PC-3 (cell line): ENCODE data around the gene CLASP1. TPM values are rescaled to one million over a fixed set of nuclear protein-coding genes. Genes with fewer than 3 reads are reported as not detected.

Source experiments
- ATAC-seq: fragments of 200-7000 bp; cut with Tn5 transposase; 2 replicates; pipeline ENCODE4 v1.9.1; 2020; ENCODE audit warnings: mild to moderate bottlenecking, moderate library complexity
- BruUV-seq: library from RNA; stranded (reverse); fragments of 400-500 nt; replicated peaks from 2 replicates; lab custom pipeline; 2021; lab: Mats Ljungman, UMichigan
- CTCF ChIA-PET: fragments of 300-600 bp; sonication (Branson Sonifier 250); formaldehyde crosslinking; loops from one replicate; lab custom pipeline; 2022; ENCODE audit warnings: antibody characterized with exemption; lab: Charles Lee
- POLR2A ChIA-PET: fragments of 300-600 bp; sonication (Branson Sonifier 250); formaldehyde crosslinking; loops from one replicate; lab custom pipeline; 2022; ENCODE audit warnings: antibody characterized with exemption; ENCODE audit not compliant: unreplicated experiment; lab: Charles Lee
- DNase-seq: peaks from one replicate; pipeline ENCODE4 v3.0.0-alpha.2; 2015
- H2AFZ ChIP-seq: fragments of 300-600 bp; sonication (generic); 2 replicates; pipeline ENCODE4 v1.6.0; 2016; ENCODE audit warnings: antibody characterized with exemption, low read length
- H3F3A ChIP-seq: fragments of 300-600 bp; sonication (generic); one replicate; pipeline ENCODE4 v1.6.0; 2017; ENCODE audit warnings: antibody characterized with exemption, low read length, control low read depth, mild to moderate bottlenecking; ENCODE audit not compliant: unreplicated experiment
- H3K27ac ChIP-seq: fragments of 300-600 bp; sonication (generic); 2 replicates; pipeline ENCODE4 v1.5.1; 2016; ENCODE audit warnings: mild to moderate bottlenecking, low read length
- H3K27me3 ChIP-seq: fragments of 300-600 bp; sonication (generic); 2 replicates; pipeline ENCODE4 v1.6.1; 2016; ENCODE audit warnings: low read length, mixed read lengths
- H3K36me3 ChIP-seq: fragments of 300-600 bp; sonication (generic); 2 replicates; pipeline ENCODE4 v1.6.1; 2016; ENCODE audit warnings: low read depth, mixed run types, low read length, mixed read lengths
- H3K4me1 ChIP-seq: fragments of 300-600 bp; sonication (generic); 2 replicates; pipeline ENCODE4 v1.5.1; 2016; ENCODE audit warnings: low read length; ENCODE audit not compliant: insufficient read depth
- H3K4me2 ChIP-seq: fragments of 300-600 bp; sonication (generic); 2 replicates; pipeline ENCODE4 v1.6.0; 2016; ENCODE audit warnings: low read length
- H3K4me3 ChIP-seq: fragments of 300-600 bp; sonication (generic); 2 replicates; pipeline ENCODE4 v1.5.1; 2016; ENCODE audit warnings: mild to moderate bottlenecking, low read length, mixed read lengths
- H3K79me2 ChIP-seq: fragments of 300-600 bp; sonication (generic); 2 replicates; pipeline ENCODE4 v1.6.1; 2017; ENCODE audit warnings: low read length, mixed read lengths
- H3K9ac ChIP-seq: fragments of 300-600 bp; sonication (generic); 2 replicates; pipeline ENCODE4 v1.6.0; 2016; ENCODE audit warnings: mild to moderate bottlenecking, low read length
- H3K9me2 ChIP-seq: fragments of 300-600 bp; sonication (generic); replicated peaks from 2 replicates; pipeline ENCODE4 v1.6.1; 2016; ENCODE audit warnings: mixed run types, low read length, mixed read lengths
- H3K9me3 ChIP-seq: fragments of 300-600 bp; sonication (generic); 2 replicates; pipeline ENCODE4 v1.6.1; 2016; ENCODE audit warnings: low read length, mixed read lengths
- H4K20me1 ChIP-seq: fragments of 300-600 bp; sonication (generic); 2 replicates; pipeline ENCODE4 v1.6.1; 2016; ENCODE audit warnings: low read length, mixed read lengths
- EZH2 ChIP-seq: fragments of 300-600 bp; sonication (generic); IDR thresholded peaks from one replicate; pipeline ENCODE4 v1.6.1; 2017; ENCODE audit warnings: antibody characterized with exemption, mild to moderate bottlenecking, low read length; ENCODE audit not compliant: unreplicated experiment
- EZH2phosphoT487 ChIP-seq: fragments of 300-600 bp; sonication (generic); IDR thresholded peaks from 2 replicates; pipeline ENCODE4 v1.6.1; 2018; ENCODE audit warnings: mild to moderate bottlenecking, antibody characterized with exemption, low read length, borderline replicate concordance
- intact Hi-C: fragments of 100-400 bp; cut with micrococcal nuclease; formaldehyde crosslinking; loops from 2 replicates; pipeline ENCODE4 v1.9.0; 2023
- total RNA-seq: library from RNA; depleted of rRNA; stranded (reverse); fragments of >200 nt; gene quantifications from 2 replicates; pipeline ENCODE4 v1.2.3, GENCODE V29; 2014
- TF ChIP-seq, protein P1 (sequence below): fragments of 300-600 bp; sonication (generic); conservative IDR thresholded peaks from 2 replicates; pipeline ENCODE4 v1.5.1; 2017; ENCODE audit warnings: antibody characterized with exemption, low read depth, mild to moderate bottlenecking, low read length

Gene CLASP1
- total RNA-seq, 1 experiment from 2014 or later = 24.3 TPM

DNA sequence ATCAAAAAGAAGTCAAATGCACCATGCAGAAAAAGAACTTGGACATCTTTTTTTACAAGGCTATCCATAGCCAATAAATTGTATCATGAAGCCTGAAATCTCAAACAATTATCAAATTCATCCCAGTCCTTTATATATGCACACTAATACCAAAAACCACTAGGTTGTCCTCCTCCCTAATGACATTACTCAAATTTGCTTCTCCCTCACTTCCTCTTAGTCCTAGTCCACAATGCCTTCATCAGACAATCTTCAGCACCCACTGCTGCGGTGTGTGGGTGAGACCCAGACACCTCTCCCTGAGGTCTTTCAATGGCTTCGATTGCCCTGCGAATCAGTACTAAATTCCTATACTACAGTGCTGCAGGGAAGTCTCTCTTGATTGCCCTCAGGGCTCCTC, 58.1 kb downstream of the CLASP1 start:
- H3K27ac ChIP-seq = no peak overlapping the region
- H3K4me2 ChIP-seq = no peak overlapping the region
- no peak overlapping the region for H3K9ac ChIP-seq
- H3K79me2 ChIP-seq = peaks cover 46% of the 10 kb centered on the region
- CTCF ChIA-PET = no interaction called here
- no peaks in the 10 kb centered on the region for H3K9me3 ChIP-seq
- ATAC-seq (no peak), DNase-seq (no peak)
- POLR2A ChIA-PET = no interaction called here
- no TSS peak for BruUV-seq
- no peaks in the 10 kb centered on the region for H3K36me3 ChIP-seq
- intact Hi-C loops = loop anchor here (10.0 kb wide), 1 partner anchor 186 kb away; no protein-coding TSS in a partner anchor
- TF ChIP-seq EZH2 (no peak), EZH2phosphoT487 (no peak)
- TF ChIP-seq, protein P1, sequence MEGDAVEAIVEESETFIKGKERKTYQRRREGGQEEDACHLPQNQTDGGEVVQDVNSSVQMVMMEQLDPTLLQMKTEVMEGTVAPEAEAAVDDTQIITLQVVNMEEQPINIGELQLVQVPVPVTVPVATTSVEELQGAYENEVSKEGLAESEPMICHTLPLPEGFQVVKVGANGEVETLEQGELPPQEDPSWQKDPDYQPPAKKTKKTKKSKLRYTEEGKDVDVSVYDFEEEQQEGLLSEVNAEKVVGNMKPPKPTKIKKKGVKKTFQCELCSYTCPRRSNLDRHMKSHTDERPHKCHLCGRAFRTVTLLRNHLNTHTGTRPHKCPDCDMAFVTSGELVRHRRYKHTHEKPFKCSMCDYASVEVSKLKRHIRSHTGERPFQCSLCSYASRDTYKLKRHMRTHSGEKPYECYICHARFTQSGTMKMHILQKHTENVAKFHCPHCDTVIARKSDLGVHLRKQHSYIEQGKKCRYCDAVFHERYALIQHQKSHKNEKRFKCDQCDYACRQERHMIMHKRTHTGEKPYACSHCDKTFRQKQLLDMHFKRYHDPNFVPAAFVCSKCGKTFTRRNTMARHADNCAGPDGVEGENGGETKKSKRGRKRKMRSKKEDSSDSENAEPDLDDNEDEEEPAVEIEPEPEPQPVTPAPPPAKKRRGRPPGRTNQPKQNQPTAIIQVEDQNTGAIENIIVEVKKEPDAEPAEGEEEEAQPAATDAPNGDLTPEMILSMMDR = no peak
- no peaks in the 10 kb centered on the region for H3K9me2 ChIP-seq
- H3F3A ChIP-seq = no peaks in the 10 kb centered on the region
- H3K4me1 ChIP-seq = peaks cover 3% of the 10 kb centered on the region
- H3K27me3 ChIP-seq = no peaks in the 10 kb centered on the region
- H2AFZ ChIP-seq = no peak overlapping the region
- H4K20me1 ChIP-seq = peaks cover 3% of the 10 kb centered on the region; the same call in 1 of the 2 replicates
- no peak overlapping the region for H3K4me3 ChIP-seq

DNA sequence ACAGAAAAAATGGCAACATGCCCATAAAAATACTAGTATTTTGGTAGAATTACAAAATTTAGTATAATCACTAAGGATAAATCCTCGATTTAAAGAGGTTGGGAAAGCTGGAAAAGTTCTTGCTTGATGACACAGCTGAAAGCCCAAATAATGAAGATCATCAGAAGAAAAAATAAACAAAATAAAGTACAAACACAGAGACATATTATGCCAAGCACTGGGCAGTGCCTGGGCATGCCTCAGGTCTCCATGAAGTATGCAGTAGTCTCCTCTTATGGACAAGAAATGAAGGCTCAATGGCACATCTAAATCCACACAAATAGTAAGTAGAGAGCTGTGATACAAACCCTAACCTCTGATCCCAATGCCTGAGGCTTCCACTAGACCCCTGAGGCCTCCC, 60.9 kb downstream of the CLASP1 start:
- Histone ChIP-seq H3K4me1 (no peaks in the 10 kb centered on the region), H3K9me3 (no peaks in the 10 kb centered on the region), H3K4me2 (no peak overlapping the region), H3K27me3 (no peaks in the 10 kb centered on the region), H4K20me1 (peaks cover 3% of the 10 kb centered on the region; the same call in 1 of the 2 replicates), H3K79me2 (peaks cover 34% of the 10 kb centered on the region), H3K9ac (no peak overlapping the region), H3K36me3 (no peaks in the 10 kb centered on the region), H3K4me3 (no peak overlapping the region), H3K27ac (no peak overlapping the region), H3K9me2 (no peaks in the 10 kb centered on the region), H2AFZ (no peak overlapping the region), H3F3A (no peaks in the 10 kb centered on the region)
- ATAC-seq (no peak), DNase-seq (no peak)
- ChIA-PET CTCF (no interaction called here), POLR2A (no interaction called here)
- intact Hi-C loops = no loop called here
- no TSS peak for BruUV-seq
- TF ChIP-seq, protein P1 = no peak

DNA sequence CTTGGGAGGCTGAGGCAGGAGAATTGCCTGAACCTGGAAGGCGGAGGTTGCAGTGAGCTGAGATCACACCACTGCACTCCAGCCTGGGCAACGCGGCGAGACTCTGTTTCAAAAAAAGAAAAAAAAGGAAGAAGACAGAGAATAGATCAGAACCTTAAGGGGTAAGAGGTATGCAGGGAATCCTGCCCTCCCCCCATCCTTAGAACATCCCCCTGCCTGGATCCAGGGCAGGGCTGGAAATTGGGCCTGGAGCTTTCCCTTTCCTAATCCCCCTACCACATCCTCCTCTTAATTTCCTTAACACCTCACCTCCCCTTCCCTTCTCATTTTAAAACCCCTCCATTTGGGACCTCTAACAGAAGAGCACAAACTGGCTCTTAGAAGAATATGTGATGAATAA, 62.1 kb downstream of the CLASP1 start:
- intact Hi-C loops = no loop called here
- Histone ChIP-seq H3K9ac (no peak overlapping the region), H3K4me2 (no peak overlapping the region), H3K27me3 (no peaks in the 10 kb centered on the region), H3K9me3 (no peaks in the 10 kb centered on the region), H3K4me1 (no peaks in the 10 kb centered on the region), H3K79me2 (peaks cover 22% of the 10 kb centered on the region), H3K36me3 (no peaks in the 10 kb centered on the region), H3K9me2 (no peaks in the 10 kb centered on the region), H3K4me3 (no peak overlapping the region), H2AFZ (no peak overlapping the region), H3K27ac (no peak overlapping the region), H3F3A (no peaks in the 10 kb centered on the region), H4K20me1 (peaks cover 3% of the 10 kb centered on the region; the same call in 1 of the 2 replicates)
- DNase-seq (no peak), ATAC-seq (no peak)
- ChIA-PET CTCF (no interaction called here), POLR2A (no interaction called here)
- TF ChIP-seq, protein P1 = no peak
- no peak for TF ChIP-seq EZH2phosphoT487
- TF ChIP-seq EZH2 = no peak
- BruUV-seq = no TSS peak
